Measurements from ENCODE around the gene PBLD. TPM values are rescaled to one million over a fixed set of nuclear protein-coding genes. Genes with fewer than 3 reads are reported as not detected.

The PBLD gene
- polyA plus RNA-seq, 3 donors, result 1.5 to 3.4 (median 2.5) TPM

DNA sequence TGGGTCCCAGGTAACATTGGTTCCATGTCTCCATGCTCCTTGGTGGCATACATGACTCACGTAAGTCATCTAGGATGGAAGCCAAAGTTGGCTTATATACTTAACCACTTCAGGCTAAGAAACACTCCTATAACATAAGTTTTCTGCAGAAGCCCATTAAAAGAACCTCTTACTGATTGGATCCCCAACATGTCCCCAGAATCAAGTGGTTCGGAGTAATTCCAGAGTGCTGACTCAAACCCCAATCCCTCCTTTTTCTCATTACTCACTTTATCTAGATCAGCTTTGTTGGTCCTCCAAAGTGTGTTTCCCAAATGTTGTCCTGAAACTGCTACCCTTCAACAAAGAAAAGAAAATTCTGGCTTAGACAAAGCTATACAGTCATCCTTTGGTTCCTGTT, 90.7 kb downstream of the PBLD start:
- Histone ChIP-seq H4K20me1 (ENCODE audit: insufficient read depth, low read length) (no peaks in the 10 kb centered on the region), H3K27me3 (ENCODE audit: control insufficient read depth in 2 of 2, insufficient read depth in 2 of 2, low read length in 2 of 2) (no peaks in the 10 kb centered on the region), H3K4me1 (ENCODE audit: control insufficient read depth in 1 of 2, insufficient read depth in 2 of 2, low read length in 2 of 2) (no peaks in the 10 kb centered on the region), H3K4me2 (replicated peaks; ENCODE audit: extremely low read depth, low read length, poor library complexity, severe bottlenecking) (no peak overlapping the region), H3K79me2 (ENCODE audit: insufficient read depth, low read length) (no peaks in the 10 kb centered on the region), H3K4me3 (replicated peaks in 1 of 3; ENCODE audit: low read depth in 2 of 3, low read length in 3 of 3) (no peak overlapping the region), H2AFZ (ENCODE audit: insufficient read depth, low read depth, low read length, poor library complexity, severe bottlenecking) (no peak overlapping the region), H3K36me3 (replicated peaks in 1 of 2; ENCODE audit: control insufficient read depth in 1 of 2, insufficient read depth in 2 of 2, low read length in 2 of 2) (no peaks in the 10 kb centered on the region), H3K9me3 (replicated peaks in 1 of 2; ENCODE audit: control insufficient read depth in 1 of 2, insufficient read depth in 1 of 2, low read length in 2 of 2) (no peaks in the 10 kb centered on the region), H3K27ac (ENCODE audit: low read depth in 1 of 2, low read length in 2 of 2) (no peak overlapping the region), H3K9ac (ENCODE audit: insufficient read depth, low read length, poor library complexity, severe bottlenecking) (no peak overlapping the region)
- Mint-ChIP-seq H3K4me3 (no peak overlapping the region), H3K36me3 (no peaks in the 10 kb centered on the region), H3K27ac (no peak overlapping the region), H3K4me1 (no peaks in the 10 kb centered on the region), H3K9me3 (peaks cover 0 to 2% (median 0%) of the 10 kb centered on the region in 7 donors), H3K27me3 (ENCODE audit: low read depth in 3 of 3) (peaks cover 0 to 2% (median 0%) of the 10 kb centered on the region in 3 donors)
- intact Hi-C loops (cut with micrococcal nuclease), result no loop called here
- no peak for DNase-seq
- WGBS (ENCODE audit: insufficient coverage), result 100% methylated on average over 2 of the region's 2 CpGs
- TF ChIP-seq, protein P1, sequence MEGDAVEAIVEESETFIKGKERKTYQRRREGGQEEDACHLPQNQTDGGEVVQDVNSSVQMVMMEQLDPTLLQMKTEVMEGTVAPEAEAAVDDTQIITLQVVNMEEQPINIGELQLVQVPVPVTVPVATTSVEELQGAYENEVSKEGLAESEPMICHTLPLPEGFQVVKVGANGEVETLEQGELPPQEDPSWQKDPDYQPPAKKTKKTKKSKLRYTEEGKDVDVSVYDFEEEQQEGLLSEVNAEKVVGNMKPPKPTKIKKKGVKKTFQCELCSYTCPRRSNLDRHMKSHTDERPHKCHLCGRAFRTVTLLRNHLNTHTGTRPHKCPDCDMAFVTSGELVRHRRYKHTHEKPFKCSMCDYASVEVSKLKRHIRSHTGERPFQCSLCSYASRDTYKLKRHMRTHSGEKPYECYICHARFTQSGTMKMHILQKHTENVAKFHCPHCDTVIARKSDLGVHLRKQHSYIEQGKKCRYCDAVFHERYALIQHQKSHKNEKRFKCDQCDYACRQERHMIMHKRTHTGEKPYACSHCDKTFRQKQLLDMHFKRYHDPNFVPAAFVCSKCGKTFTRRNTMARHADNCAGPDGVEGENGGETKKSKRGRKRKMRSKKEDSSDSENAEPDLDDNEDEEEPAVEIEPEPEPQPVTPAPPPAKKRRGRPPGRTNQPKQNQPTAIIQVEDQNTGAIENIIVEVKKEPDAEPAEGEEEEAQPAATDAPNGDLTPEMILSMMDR (IDR thresholded peaks at IDR 0.05), result no peak

DNA sequence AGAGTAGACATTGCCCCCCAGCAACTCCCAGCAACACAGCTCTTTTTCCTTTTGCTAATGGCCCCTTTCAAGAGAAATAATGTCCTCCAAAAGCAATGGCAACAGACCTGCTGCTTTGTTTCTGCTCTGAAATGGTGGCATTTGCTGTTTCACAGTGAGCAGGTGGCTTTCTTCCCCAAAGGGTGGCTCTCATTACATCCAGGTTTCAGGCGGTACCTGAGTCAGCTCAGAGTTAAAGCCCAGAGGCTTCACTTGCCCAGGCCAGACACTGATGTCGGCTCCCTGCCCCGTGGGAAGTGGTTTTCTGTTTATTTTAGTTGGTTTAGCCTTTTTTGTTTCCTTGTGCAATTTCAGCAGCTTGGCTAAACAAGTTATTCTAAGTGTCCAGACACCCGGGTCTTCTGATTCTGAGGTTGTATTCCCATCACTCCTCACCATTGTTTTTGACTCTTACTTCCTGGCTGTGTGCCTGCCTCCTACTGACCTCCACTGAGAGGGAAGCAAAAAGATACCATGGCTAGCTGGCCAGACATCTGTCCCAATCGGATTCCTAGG, 93.1 kb downstream of the PBLD start:
- intact Hi-C loops (cut with micrococcal nuclease), result no loop called here
- TF ChIP-seq, protein P1 (IDR thresholded peaks at IDR 0.05), result no peak
- no peaks in the 10 kb centered on the region for H3K79me2 ChIP-seq (ENCODE audit: insufficient read depth, low read length)

More for the DNA sequence above, 93.1 kb downstream of the PBLD start:
- Histone ChIP-seq H2AFZ (ENCODE audit: insufficient read depth, low read depth, low read length, poor library complexity, severe bottlenecking) (no peak overlapping the region), H3K27ac (ENCODE audit: low read depth in 1 of 2, low read length in 2 of 2) (no peak overlapping the region), H3K9ac (ENCODE audit: insufficient read depth, low read length, poor library complexity, severe bottlenecking) (no peak overlapping the region), H3K4me1 (ENCODE audit: control insufficient read depth in 1 of 2, insufficient read depth in 2 of 2, low read length in 2 of 2) (no peaks in the 10 kb centered on the region), H4K20me1 (ENCODE audit: insufficient read depth, low read length) (no peaks in the 10 kb centered on the region), H3K4me3 (replicated peaks in 1 of 3; ENCODE audit: low read depth in 2 of 3, low read length in 3 of 3) (no peak overlapping the region), H3K36me3 (replicated peaks in 1 of 2; ENCODE audit: control insufficient read depth in 1 of 2, insufficient read depth in 2 of 2, low read length in 2 of 2) (no peaks in the 10 kb centered on the region), H3K27me3 (ENCODE audit: control insufficient read depth in 2 of 2, insufficient read depth in 2 of 2, low read length in 2 of 2) (no peaks in the 10 kb centered on the region), H3K9me3 (replicated peaks in 1 of 2; ENCODE audit: control insufficient read depth in 1 of 2, insufficient read depth in 1 of 2, low read length in 2 of 2) (no peaks in the 10 kb centered on the region), H3K4me2 (replicated peaks; ENCODE audit: extremely low read depth, low read length, poor library complexity, severe bottlenecking) (no peak overlapping the region)
- no peaks in the 10 kb centered on the region for H3K36me3 Mint-ChIP-seq
- DNase-seq, result no peak
- peaks cover 0 to 2% (median 0%) of the 10 kb centered on the region in 3 donors for H3K27me3 Mint-ChIP-seq (ENCODE audit: low read depth in 3 of 3)
- no peaks in the 10 kb centered on the region for H3K4me1 Mint-ChIP-seq
- peaks cover 0 to 2% (median 0%) of the 10 kb centered on the region in 7 donors for H3K9me3 Mint-ChIP-seq
- H3K27ac Mint-ChIP-seq, result no peak overlapping the region
- H3K4me3 Mint-ChIP-seq, result no peak overlapping the region
- 82% methylated on average over 4 of the region's 5 CpGs for WGBS (ENCODE audit: insufficient coverage)
